Ammon's horn (tissue), 1 donor: Measurements from ENCODE around the gene SMARCD2.

Experiments
- DNase-seq: peaks from one replicate; pipeline ENCODE4 v3.0.0-alpha.2; 2016; ENCODE audit warnings: low spot score

The SMARCD2 gene

GRCh38 chr17:63832014-63832413 is 10.5 kb downstream of the SMARCD2 start:
- DNase-seq, result no peak

DNA sequence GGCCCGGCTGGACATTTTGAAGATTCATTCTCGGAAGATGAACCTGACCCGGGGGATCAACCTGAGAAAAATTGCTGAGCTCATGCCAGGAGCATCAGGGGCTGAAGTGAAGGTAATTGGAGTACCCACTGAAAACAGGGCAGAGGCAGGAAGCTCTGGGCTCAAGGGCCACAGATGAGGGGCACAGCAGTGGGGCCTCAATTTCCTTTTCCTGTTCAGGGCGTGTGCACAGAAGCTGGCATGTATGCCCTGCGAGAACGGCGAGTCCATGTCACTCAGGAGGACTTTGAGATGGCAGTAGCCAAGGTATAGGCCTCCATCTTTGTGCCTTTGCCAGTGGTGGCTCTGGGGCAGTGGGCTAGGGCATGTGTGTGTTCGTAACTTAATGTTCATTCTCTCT is 11.0 kb downstream of the SMARCD2 start:
- DNase-seq, result no peak

DNA sequence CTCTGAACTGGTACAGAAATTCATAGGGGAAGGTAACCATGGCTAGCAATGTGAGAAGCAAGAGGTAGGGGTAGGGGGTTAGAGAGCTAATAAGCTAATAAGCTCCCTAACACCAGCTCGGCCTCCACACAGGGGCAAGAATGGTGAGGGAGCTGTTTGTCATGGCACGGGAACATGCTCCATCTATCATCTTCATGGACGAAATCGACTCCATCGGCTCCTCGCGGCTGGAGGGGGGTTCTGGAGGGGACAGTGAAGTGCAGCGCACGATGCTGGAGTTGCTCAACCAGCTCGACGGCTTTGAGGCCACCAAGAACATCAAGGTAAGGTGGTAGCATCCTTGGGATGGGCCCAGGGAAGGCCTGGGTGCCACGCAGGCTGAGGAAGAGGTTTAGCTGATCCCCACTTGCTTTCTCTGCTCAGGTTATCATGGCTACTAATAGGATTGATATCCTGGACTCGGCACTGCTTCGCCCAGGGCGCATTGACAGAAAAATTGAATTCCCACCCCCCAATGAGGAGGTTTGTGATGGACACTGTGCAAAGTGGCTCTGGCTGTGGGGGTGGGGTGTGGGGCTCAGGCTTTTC is 11.5 kb downstream of the SMARCD2 start:
- no peak for DNase-seq

GRCh38 chr17:63830278-63830677 is 12.2 kb downstream of the SMARCD2 start:
- DNase-seq, result no peak

- DNase-seq, result no peak
Measured at GRCh38 chr17:63828936-63829335, 13.5 kb downstream of the SMARCD2 start.

- DNase-seq, result no peak
Measured at GRCh38 chr17:63827801-63828221, 14.7 kb downstream of the SMARCD2 start.

- peak; percentile 99 for DNase-seq
Measured at GRCh38 chr17:63827002-63827800, 15.3 kb downstream of the SMARCD2 start, which contains the start of the genes FTSJ3 and PSMC5. Gene FTSJ3 (minus strand): TSS chr17:63827663. CDS start chr17:63826902, 761 bp downstream. Gene PSMC5 (plus strand): TSS chr17:63827431. CDS start chr17:63827491, 60 bp downstream.

DNA sequence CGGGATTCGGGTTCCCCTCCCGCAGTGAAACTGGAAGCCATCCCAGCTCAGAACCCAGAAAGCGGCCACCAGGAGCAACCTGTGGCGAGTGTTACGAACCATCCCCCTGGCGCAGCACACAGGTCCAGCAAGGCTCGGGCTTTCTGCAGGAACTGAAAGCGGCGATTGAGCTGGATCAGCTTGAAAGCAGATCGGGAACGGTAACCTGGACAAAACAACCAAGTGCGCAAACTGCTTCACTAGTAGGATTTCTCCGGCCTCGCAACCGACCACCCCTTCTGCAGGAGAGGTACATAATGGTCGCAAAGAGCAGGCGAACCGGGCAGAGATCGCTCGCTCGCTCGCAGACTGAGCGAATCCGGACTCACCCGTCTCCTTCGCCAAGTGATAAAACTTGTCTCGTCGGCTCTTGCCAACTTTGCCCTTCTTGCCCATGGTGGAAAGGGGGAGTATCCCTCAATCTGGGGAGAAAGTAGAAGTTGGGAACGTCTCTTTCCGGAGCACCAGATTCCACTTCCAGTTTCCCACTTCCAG is 15.9 kb downstream of the SMARCD2 start:
- DNase-seq, result no peak

DNA sequence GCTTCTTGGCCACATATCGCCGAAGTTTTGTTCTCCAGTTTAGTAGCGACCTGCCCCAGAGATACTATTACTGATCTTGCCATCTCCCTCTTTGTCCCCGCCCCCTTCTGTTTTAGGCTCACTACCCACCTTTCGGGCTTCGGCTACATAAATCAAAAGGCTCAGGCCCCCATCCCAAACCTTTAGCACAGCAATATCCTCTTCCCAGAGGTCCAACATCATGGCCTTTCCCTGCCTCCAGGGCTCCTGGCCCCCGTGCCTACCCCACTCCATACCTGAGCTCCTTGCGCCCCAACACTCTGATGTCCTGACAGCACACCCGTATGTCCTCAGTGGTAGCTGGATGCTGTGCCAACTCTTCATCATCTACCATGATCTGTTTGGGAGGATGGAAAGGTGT is 18.1 kb downstream of the SMARCD2 start:
- no peak for DNase-seq

- no peak for DNase-seq
Measured at GRCh38 chr17:63823659-63824331, 18.7 kb downstream of the SMARCD2 start.

- DNase-seq, result no peak
Measured at GRCh38 chr17:63822537-63822936, 19.9 kb downstream of the SMARCD2 start.

DNA sequence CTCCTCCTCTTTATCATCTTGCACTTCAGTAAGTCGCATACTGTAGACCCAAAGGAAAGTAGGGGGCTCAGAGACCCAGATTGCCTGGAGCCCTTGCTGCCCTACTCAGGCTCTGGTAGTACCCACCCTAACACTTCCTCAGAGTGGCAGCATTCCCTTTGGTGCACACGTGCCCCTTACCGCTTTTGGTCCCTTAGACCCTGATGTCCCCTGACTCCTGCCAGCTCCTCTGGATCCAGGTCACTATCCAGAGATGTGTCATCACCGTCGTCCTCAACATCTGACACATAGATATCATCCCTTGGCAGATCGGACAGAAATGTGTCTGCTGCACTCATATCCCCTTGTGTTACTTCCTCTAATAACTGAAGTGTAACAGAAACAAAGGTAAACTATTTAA is 20.7 kb downstream of the SMARCD2 start:
- no peak for DNase-seq

DNA sequence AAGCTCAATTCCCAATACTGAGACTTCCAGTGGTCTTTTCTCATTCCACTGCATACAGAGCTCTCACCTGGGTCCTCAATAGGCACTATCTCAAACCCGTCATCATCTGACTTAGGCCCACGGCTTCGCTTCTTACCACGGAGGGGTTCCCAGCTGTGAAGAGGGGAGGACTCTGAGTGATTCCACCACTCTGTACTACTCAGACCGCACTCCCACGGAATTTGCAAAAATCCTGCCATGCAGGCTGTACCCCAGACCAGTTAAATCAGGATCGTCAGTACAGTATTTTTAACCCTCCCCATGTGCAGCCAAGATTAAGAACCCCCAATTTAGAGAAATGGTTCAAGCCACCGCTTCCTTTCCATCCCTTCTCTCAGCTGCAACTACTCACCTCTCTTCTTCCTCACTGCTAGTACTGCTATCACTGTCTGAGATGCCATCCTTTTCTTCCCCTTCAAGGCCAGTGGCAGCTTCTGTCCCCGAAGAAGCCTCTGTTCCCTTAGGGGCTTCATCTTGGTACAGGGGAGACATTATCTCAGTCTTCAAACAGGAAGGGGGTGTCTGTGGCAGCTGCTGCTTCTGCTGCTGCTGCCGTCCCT is 21.4 kb downstream of the SMARCD2 start:
- DNase-seq, result no peak

GRCh38 chr17:63819585-63820537 is 22.6 kb downstream of the SMARCD2 start:
- DNase-seq, result no peak

DNA sequence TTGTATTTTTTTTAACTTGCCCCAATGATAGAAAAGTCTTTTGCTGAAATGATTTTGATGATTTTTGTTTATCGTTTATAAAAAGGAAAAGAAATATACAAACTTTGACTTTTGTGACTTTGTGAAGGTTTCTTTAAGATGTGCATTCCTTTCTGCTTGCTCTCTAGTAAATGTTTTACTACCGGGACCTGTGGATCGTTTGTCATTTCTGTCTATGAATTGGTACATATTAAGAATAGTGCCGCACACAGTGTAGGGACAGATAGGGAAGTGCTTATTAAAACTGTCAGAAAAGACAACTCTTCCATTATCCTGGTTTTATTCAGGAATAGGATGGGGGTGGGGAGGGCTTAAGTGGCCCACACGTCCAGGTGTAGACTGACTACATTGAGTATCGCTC is 23.4 kb downstream of the SMARCD2 start:
- DNase-seq, result no peak

DNA sequence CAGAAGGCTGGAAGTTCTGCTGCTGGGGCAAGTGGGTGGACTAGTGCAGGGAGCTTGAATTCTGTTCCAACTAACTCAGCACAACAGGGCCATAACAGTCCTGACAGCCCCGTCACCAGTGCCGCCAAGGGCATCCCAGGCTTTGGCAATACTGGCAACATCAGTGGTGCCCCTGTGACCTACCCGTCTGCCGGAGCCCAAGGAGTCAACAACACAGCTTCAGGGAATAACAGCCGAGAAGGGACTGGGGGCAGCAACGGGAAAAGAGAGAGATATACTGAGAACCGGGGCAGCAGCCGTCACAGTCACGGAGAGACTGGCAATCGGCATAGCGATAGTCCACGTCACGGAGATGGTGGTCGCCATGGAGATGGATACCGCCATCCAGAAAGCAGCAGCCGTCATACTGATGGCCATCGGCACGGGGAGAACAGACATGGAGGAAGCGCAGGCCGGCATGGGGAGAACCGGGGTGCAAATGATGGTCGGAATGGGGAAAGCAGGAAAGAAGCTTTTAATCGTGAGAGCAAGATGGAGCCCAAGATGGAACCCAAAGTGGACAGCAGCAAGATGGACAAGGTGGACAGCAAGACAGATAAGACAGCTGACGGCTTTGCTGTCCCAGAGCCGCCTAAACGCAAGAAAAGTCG is 24.6 kb downstream of the SMARCD2 start:
- DNase-seq, result no peak

GRCh38 chr17:63816669-63817068 is 25.8 kb downstream of the SMARCD2 start:
- no peak for DNase-seq

DNA sequence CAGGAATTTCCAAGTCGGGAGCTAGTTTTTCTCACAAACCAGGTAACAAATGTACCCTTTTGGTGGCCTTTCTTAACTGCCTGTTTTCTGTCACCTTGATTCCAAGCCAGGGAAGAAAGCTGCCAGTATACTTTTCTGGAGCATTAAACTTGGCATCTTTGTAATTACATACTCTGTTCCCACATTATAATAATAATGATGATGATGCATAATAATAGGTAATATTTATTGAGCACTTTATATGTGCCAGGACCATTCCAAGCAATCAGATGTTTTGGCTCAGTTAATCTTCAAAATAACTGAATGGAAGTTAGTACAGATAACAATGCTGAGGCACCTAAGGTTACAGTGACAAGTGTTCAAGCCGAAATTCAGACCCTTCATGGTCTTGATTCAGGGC is 26.4 kb downstream of the SMARCD2 start:
- no peak for DNase-seq

- DNase-seq, result no peak
Measured at GRCh38 chr17:63809970-63810369, 32.5 kb downstream of the SMARCD2 start.

- no peak for DNase-seq
Measured at GRCh38 chr17:63805591-63805990, 36.9 kb downstream of the SMARCD2 start.

DNA sequence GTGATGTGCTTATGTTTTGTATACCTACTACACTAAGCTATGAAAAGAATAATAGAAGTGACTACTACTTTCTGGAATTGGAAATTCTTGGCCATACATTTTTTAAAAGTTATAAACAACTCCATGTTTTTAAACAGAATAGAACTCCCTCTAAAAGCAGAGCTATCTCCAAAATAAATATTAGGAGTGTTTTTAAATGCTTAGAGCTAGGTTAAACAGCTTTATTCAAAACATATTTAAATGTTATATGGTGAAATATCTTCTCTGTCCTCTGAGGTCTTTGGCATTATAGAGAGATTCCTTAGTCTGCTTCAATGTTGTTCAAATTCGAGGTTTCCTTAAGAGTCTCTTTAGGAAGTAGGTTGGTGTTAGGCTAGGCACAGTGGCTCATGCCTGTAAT is 38.2 kb downstream of the SMARCD2 start:
- no peak for DNase-seq
